HG02885 (cell line): Measurements from ENCODE around the gene H6PD.

Source experiments
- ATAC-seq: cut with Tn5 transposase; IDR thresholded peaks from one replicate; pipeline ENCODE4 v1.9.1; 2021; ENCODE audit warnings: mild to moderate bottlenecking; ENCODE audit not compliant: unreplicated experiment, poor library complexity

The H6PD gene, protein sequence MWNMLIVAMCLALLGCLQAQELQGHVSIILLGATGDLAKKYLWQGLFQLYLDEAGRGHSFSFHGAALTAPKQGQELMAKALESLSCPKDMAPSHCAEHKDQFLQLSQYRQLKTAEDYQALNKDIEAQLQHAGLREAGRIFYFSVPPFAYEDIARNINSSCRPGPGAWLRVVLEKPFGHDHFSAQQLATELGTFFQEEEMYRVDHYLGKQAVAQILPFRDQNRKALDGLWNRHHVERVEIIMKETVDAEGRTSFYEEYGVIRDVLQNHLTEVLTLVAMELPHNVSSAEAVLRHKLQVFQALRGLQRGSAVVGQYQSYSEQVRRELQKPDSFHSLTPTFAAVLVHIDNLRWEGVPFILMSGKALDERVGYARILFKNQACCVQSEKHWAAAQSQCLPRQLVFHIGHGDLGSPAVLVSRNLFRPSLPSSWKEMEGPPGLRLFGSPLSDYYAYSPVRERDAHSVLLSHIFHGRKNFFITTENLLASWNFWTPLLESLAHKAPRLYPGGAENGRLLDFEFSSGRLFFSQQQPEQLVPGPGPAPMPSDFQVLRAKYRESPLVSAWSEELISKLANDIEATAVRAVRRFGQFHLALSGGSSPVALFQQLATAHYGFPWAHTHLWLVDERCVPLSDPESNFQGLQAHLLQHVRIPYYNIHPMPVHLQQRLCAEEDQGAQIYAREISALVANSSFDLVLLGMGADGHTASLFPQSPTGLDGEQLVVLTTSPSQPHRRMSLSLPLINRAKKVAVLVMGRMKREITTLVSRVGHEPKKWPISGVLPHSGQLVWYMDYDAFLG

DNA sequence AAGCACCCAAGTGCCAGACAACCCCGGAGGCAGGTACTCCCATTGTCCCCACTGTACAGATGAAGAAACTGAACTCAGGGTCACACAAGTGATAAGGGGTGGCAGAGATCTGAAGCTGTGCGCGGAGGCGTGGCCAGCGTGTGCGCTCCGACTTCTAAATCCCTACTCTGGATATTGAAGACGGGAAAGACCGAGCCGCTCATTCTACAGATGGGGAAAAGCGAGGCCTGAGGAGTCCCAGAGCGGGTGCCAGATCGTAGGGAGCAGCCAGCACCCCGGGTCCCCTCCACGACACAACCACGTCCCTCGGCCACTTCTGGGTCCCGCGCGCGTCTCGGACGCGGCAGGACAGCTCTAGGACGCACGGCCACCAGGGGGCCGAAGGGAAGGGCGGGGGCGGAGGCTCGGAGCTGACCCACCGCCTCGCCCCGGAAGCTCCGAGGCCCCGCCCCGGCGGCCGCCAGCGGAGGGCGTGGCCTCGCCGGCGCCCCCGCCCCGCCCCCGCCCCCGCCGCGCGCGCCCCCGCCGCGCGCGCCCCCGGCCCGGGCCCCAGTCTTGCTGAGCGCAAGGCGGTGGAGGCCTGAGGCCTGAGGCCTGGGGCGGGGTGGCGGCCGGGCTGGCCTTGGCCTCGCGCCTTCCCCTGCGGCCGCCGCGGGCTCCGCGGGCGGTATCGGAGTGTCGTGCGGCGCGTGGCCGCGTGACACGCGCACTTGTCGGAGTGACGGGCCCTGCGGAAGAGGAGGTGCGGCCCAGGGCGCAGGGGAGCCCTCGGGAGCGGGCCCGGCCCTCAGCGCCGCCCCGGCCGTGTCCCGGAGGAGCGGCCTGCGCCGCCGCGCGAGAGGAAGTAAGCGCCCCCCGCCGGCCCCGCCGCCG lies at the start of gene H6PD:
Gene H6PD, plus strand, starts transcription at position 552 of the 873 bp plus-strand sequence. CDS start 10,161 bp downstream, outside the sequence.
- ATAC-seq, result peak; percentile 79

DNA sequence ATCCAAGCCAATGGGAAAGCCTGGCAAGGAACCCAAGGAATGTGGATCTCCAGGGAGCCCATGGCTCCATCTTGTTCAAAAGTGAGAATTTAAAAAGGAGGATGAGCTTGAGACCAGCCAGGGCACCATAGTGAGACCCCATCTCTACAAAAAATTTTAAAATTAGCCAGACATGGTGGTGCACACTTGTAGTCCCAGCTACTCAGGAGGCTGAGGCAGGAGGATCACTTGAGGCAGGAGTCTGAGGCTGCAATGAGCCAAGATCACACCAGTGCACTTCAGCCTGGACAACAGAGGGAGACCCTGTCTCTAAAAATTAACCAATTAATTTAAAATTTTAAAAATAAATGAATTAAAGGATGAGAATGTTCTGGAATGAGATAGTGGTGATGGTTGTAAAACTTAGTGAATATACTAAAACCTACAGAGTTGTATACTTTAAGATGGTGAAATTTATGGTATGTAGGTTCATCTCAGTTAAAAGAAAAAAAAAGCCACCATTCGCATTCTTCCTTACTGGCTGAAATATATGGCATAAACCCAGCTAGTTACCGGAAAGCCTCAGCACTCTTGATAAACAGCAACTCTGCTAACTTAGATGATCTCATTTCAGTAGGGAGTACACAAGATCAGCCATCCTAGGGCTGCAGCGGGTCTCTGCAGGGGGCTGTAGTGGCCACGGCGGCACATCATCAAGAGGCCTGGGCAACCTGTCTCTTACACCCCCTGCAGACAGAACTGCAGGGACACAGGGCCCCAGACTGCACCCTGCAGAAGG lies 48.3 kb upstream of the H6PD start:
- no peak for ATAC-seq

DNA sequence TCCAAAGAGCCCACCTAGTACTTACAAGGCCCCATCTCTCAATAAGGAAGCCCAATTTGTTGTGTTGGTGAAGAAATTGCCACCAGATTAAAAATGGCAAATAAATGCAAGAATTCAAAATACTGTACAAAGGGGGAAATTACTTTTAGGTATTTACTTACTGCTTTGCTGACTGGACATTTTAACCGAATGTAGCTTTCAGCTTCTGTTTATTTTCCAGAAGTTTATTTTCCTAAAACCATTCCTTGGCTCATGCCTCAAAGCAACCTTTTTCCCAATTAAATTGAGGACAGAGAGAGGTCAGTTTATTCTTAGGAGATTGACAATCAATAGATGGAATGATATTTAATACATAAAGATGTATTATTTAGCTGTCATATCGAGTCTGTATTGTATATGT lies 47.6 kb upstream of the H6PD start:
- ATAC-seq, result no peak

DNA sequence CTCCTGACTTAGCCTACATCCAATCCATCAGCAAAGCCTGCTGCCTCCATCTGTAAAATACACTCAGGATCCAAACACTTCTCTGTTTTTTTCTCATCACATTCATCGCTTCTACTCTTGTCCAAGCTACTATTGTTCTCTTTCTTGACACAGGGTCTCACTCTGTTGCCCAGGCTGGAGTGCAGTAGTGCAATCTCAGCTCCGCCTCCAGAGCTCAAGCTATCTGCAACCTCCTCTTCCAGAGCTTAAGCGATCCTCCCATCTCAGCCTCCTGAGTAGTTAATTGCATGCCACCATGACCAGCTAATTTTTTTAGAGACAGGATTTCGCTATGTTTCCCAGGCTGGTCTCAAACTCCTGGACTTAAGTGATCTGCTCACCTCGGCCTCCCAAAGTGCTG lies 44.3 kb upstream of the H6PD start:
- no peak for ATAC-seq

DNA sequence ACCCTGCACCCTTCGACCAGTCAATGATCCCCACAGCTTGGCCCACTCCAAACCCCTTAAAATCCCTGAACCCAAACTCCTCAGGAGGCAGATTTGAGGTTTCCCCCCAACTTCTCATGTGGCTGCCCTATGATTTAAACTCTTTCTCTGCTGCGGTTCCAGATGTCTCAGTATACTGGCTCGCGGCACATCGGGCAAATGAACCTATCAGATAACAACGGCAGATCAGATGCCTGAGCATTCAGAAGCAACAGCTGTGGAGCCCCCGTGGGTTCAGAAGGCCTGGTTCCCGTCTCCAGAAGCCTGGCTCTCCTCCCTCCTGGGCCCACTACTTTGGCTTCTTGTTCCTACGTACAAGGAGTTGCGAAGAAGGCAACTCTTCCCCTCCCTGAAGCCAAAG lies 43.3 kb upstream of the H6PD start:
- ATAC-seq, result no peak

DNA sequence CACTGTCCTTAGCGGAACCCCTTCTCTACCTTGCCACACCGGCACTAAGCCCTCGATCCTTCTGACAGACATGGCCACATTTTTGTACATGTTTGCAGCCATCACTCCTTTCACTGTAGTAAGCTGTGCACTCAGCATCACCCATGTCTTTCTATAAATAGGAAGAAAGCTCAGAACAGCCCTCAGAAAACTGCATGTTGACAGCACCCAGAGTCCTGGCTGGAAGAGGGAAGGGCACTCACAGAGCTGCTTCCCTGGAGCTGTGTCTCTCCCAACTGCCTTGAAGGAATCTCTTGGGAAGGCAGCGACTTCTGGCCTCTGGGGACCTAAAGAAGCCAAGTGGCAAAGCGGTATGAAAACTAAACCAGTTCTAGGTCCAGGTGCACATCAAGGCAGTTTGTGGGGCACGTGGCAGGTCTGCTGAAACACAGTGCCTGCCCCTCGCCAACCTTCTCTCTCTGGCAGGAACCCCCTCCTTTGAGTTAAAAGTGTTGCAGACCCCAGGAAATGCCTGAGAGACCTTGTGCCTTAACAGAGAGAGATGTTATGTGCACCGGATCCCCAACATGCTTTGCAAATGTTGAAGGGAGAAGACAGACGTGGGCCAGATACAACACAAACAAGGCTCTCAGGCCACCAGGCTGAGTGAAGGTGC lies 41.9 kb upstream of the H6PD start:
- no peak for ATAC-seq

DNA sequence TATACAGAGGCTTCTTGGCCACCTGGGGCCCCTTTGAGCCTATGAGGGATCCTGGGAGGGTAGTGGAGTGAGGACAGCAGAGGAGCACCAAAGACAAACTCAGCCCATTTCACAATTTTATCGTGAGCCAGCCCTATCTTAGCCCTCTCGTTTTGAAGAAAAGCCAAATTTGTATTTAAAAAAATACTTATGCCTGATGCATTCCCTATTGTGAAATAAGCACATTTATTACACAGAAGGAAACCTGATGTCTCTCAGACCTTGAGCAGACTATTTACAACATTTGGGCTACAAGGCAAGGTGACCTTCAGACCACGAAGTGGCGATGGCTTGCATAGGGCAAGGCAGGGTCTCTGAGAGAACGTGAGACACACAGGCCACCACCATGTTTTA lies 41.3 kb upstream of the H6PD start:
- no peak for ATAC-seq

DNA sequence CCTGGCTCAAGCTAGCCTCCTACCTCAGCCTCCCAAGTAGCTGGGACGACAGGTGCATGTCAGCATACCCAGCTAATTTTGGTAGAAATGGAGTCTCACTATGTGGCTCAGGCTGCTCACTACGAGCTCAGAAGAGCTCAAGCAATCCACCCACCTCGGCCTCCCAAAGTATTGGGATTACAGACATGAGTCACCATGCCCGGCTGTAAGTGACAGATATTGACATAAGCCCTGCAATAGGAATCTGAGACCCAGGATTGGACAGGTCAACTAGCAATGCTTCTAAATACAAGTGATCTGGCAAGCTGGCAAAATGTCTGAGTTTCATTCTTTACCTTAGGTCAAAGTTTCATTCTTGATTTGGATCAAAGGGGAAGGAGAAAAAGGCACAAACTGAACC lies 40.5 kb upstream of the H6PD start:
- no peak for ATAC-seq

DNA sequence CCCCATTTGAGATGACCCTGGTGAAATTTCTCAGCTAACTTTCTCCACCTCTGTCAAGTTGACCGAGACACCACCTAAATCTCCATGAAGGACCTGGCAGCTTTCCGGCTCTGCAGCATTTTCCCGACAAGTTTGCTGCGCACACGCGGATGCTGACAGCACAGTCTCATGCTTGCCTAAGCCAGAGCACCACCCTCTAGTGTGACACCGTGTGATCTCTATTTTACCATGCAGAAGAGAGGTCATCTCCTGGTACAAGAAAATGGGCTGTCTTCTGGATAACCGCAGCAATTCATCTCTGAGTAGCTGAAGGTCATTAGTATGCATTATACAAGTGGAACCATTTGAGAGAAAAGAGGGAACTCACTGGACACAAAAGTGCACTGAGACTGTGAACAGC lies 38.9 kb upstream of the H6PD start:
- ATAC-seq, result no peak

DNA sequence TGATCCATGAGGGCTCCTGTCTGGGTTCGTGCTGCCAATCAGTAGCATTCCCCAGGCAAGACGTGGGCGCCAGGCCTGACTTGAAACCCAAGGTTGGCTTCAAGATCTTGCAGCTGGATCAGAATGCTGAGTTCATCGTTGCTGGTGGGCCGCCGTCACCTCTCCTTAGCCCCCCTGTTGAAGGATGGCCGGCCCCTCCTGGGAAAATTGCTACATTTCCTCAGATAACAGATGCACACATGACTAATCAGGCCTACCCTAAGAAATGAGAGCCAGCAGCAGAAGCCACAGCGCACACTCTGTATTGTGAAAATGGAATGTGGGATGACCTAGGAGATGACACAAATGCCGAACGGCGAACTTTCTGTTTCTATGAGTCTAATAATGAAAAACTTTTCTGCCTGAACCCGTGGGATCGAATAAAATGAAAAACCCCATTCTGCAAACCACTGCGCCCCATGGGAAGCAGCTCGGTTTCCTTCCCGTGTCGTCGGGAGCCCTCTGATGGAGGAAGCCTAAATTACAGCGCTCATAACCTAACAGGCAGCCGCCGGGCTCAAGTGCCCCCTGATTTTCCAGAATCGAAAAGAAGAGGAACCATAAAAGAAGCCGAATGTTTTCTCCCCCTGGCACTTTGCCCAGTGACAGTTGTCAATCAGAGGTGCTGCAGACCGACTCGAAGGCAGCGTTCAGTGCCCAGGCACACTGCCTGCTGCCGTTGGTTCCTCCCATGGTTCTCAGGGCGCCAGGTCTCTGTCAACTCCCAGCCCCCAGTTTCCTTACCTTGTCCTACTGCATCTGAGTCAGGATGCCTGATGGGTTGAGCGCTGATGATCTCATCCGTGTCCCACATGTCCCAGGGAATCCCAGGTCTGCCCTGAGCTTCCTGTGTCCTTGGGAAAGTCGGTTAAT lies 38.2 kb upstream of the H6PD start:
- peak; percentile 38 for ATAC-seq

DNA sequence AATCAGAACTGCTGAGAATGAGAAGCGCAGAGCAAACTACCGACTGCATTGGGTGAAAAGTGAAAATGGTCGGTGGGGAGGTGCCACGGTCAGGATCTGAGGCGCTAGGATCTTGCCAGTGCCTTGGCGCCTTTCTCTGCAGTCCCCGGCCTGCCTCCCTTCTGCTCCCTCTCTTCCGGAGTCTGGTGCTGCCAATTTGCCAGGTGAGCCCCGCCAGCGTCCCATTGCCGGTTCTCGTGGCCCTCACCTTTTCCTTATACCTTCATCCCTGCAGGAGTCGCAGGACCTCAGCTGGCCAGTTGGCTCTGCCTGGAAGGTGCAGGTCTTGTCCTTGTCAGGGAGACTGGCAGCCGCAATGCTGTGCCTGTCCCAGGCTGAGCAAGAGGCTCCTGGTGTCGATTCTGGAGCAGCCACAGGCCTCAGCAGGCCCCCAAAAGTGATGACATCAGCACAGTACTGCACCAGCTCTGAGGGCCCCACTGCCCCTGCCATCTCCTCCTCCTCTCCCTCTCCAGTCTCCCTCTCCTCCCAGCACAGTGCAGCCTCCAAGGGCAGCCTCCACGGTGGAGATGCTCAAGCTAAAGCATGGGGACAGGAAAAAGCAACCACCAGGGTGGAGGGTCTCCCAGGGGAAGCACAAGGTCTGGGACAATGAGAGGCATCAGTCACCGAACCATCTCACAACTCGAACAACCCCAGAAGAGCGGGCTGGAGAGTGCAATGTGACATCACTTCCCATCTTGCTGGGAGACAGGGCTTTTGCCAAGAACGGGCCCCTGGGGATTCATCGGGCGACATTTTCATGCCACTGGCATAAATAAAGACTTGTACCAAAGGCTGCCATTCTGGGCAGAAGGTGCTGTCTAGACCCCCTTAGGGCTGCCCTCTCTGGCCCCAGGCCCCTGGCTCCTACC lies 37.1 kb upstream of the H6PD start:
- no peak for ATAC-seq

DNA sequence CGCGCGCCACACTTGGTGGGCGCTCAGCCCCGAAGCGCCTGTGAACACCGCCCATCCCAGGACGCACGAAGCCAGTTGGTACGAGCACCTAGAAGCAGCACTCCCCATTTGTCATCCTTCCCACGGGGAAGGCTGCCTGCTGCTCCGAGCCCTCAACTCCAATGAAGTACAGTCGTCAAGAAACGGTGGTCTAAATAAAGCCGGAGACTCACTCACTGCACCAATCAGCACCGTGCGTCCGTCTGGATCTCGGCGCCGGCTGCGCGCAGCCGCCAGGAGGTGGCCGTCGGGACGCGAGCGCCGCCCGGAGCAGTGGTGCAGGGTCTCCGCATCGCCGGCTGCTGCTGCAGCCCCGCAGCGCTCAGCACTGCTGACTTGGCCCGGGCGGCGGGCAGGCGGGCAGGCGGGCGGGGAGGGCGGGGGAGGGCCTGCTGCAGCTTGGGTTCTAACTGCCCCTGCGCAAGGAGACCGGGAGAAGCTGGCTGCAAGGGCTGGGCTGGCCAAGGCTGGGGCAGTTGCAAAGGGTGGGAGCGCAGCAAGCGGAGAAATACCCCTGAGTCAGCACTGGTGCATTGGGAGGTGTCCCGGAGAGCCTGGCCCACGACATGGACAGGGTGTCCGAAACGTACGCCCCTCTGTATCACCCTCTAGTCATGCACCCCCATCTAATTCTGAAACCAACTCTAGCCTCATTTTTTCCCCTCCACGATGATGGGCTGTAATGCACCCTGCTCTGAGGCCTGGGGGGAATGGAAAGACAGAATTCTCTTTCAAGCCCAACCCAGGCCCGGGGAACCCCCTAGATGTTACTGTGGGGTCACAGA lies 35.8 kb upstream of the H6PD start:
- no peak for ATAC-seq

DNA sequence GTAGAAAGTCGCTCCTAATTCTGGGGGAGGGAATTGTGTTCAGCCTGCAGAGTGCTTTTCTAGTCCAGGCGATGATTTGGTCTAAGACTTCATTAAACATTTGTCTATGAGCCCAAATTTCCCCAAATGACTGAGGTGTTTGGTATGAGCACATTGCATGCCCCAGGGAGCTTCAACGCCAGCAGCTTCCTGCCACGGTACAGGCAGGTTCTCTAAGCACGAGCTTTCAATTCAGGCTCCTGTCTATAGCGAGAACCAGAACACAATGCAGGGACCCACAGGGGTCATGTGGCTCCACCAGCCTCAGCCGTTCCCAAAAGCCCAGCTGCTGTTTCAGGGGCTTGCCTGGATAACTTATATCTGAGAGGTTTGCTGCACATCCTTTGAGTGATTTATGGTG lies 34.1 kb upstream of the H6PD start:
- ATAC-seq, result no peak

DNA sequence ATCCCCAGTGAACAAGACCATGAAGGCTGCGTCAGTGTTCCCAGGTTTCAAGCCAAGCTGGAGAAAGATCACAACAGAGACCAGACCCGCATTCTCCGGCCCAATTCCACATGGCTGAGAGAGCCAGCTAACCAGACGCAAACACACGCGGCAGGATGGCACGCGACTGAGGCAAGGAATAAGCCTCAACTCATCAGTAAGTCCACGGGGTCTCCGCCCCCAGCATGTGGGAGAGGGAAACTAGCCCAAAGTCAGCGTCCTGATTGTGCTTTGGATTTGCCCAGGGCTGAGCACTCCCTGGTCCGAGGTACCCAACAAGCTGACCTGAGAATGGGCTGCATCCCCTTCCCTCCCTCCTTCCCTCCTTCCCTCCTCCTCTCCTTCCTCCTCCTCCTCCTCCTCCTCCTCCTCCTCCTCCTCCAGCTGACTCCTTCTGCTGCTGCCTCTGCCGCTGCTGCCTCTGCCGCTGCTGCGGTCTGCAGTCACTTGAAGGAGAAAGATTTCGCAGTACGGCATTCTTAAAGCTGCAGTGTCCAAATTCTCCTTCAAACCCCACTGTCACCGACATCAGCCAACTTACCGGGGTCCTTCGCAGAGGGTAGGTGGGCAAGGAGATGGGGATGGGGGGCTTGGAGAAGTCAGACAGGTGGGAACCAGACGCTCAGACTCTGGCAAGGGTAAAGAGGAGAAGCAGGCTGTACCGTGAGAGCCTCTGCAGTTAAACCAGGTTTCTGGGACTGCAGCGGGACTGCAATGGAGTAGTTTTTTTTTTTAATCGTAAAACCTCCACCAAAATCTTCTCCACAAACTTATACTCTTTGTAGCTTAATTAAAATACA lies 33.0 kb upstream of the H6PD start:
- ATAC-seq, result no peak

DNA sequence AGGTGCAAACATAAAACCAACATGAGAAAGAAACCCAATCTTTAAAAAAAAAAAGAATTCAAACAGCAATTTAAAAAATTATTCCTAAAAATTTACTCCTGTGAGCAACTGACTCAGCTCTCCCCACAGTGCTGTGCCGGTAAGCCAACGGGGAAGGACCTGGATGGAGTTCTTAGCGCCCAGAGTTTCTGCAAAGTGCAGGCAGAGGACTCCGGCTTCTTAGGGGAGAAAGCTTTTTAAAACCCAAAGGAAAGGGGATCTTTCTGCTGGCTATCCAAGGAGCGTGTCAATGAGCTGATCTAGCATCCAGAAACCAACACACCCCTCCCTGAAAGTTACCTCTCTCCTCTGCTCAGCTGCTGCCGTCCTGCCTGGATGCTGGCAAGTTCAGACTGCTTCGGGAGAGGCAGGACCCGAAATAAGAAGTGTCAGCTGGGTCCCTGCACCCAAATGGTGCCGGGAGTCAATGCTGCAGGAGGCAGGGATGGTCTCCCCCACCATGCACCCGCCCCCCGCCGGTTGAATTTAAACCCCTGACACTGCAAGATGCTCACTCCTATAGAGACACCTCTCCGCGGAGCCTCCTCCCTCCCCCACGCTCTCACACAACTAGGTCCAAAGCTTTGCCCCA lies 32.2 kb upstream of the H6PD start:
- no peak for ATAC-seq
